Sigmoid colon (tissue), 7 donors: ENCODE measurements around the gene FIBCD1. TPM values are rescaled to one million over a fixed set of nuclear protein-coding genes. Genes with fewer than 3 reads are reported as not detected.

Experiments used
- DNase-seq: peaks from one replicate; pipeline ENCODE4 v3.0.0-alpha.2; 2019
- H3K27ac ChIP-seq, 4 donors: fragments of 200-600 bp; sonication (generic); one replicate each; pipeline ENCODE4 v1.5.1; 2016 to 2019; ENCODE audit warnings: mild to moderate bottlenecking in 1 of 4
- H3K27me3 ChIP-seq, 3 donors: fragments of 200-600 bp; sonication (generic); one replicate each; pipeline ENCODE4 v1.5.1; 2019; ENCODE audit warnings: mild to moderate bottlenecking in 1 of 3
- H3K36me3 ChIP-seq, 4 donors: fragments of 200-600 bp; sonication (generic); one replicate each; pipeline ENCODE4 v1.5.1; 2016 to 2019
- H3K4me1 ChIP-seq, 4 donors: fragments of 200-600 bp; sonication (generic); one replicate each; pipeline ENCODE4 v1.5.1; 2017 to 2019
- H3K4me3 ChIP-seq, 4 donors: fragments of 200-600 bp; sonication (generic); one replicate each; pipeline ENCODE4 v1.5.1; 2017 to 2019; ENCODE audit warnings: mild to moderate bottlenecking in 2 of 4, moderate library complexity in 1 of 4
- H3K9me3 ChIP-seq, 4 donors: fragments of 200-600 bp in 3 of 4; sonication (generic) in 3 of 4; one replicate each; pipeline versions ENCODE4 v1.5.1 to v1.6.1; 2013 to 2019
- CTCF ChIP-seq, 4 experiments: fragments of 450-650 bp in 3 of 4; fragments of 200-600 bp in 1 of 4; IDR thresholded peaks; one replicate each; pipeline ENCODE4 v1.5.1; 2016 to 2019; ENCODE audit warnings: antibody characterized with exemption in 4 of 4, mild to moderate bottlenecking in 3 of 4, moderate library complexity in 2 of 4
- EP300 ChIP-seq, 4 donors: sonication (generic); formaldehyde crosslinking; IDR thresholded peaks; one replicate each; pipeline ENCODE4 v1.6.1; 2017; ENCODE audit warnings: antibody characterized with exemption in 4 of 4
- POLR2A ChIP-seq, 2 donors: fragments of 450-650 bp; IDR thresholded peaks; one replicate each; pipeline ENCODE4 v1.6.1; 2016; ENCODE audit warnings: antibody characterized with exemption in 2 of 2, mild to moderate bottlenecking in 2 of 2, moderate library complexity in 2 of 2
- POLR2AphosphoS5 ChIP-seq, 4 donors: sonication (generic); formaldehyde crosslinking; IDR thresholded peaks; one replicate each; pipeline ENCODE4 v1.6.1; 2017; ENCODE audit warnings: antibody characterized with exemption in 4 of 4
- WGBS, 2 donors: extraction: QIAGEN DNeasy Blood & Tissue Kit; methylation state at CpG; one replicate each; pipeline ENCODE4 v1.1.7; 2013; 5-methylcytosine and 5-hydroxymethylcytosine counted together
- intact Hi-C: fragments of 100-400 bp; cut with DNase I; formaldehyde crosslinking; loops from one replicate; pipeline ENCODE4 v1.15.1; 2023
- polyA plus RNA-seq, 3 donors: library from polyadenylated mRNA; stranded (reverse); fragments of 200-250 nt; gene quantifications; one replicate each; pipeline ENCODE4 v1.2.3, GENCODE V29; 2013
- total RNA-seq, 4 donors: library from RNA; depleted of rRNA; stranded (reverse); fragments of >200 nt; gene quantifications; one replicate each; pipeline ENCODE4 v1.1.0, GENCODE V29; 2016
- donor health status: healthy with polysubstance abuse.
- donor health status: Bipolar disorder and iron deficiency.
- donor health status: healthy.

FIBCD1 gene
- total and polyA plus RNA-seq, 7 donors = 0.36 to 11.9 (median 10.6) TPM; not detected in 3

- no peak within 1 kb of the TSS for H3K4me3 ChIP-seq
- peaks cover 7 to 24% (median 15%) of the 10 kb centered on the region in 4 donors for H3K36me3 ChIP-seq
- H3K9me3 ChIP-seq = no peaks in the 10 kb centered on the region
- intact Hi-C loops = no loop called here
- H3K27me3 ChIP-seq = peaks cover 0 to 36% (median 8%) of the 10 kb centered on the region in 3 donors
- WGBS, 2 donors = 25 to 75% methylated on average over 27 of the region's 27 CpGs
- peaks cover 0 to 40% (median 32%) of the 10 kb centered on the region in 4 donors for H3K4me1 ChIP-seq
- no peak for TF ChIP-seq EP300 (IDR thresholded peaks at IDR 0.05)
- TF ChIP-seq POLR2AphosphoS5 (IDR thresholded peaks at IDR 0.05) = peak in 2 of 4 donors; percentile 42 to 54
- H3K27ac ChIP-seq = no peak within 1 kb of the TSS
- no peak for DNase-seq
These were observed 42.6 kb downstream of the FIBCD1 start, which contains the start of gene QRFP for GRCh38 chr9:130896233-130897014. Gene QRFP, minus strand, starts transcription at chr9:130896812. Its CDS starts 2,974 bp downstream, at chr9:130893838.

- no peak for DNase-seq
- Histone ChIP-seq H3K9me3 (no peaks in the 10 kb centered on the region), H3K27me3 (peaks cover 0 to 29% (median 8%) of the 10 kb centered on the region in 3 donors), H3K4me1 (peaks cover 0 to 40% (median 32%) of the 10 kb centered on the region in 4 donors), H3K4me3 (no peak overlapping the region), H3K27ac (peak overlapping the region in 2 of 4 donors; percentile 49 to 63), H3K36me3 (peaks cover 12 to 32% (median 22%) of the 10 kb centered on the region in 4 donors)
- intact Hi-C loops = no loop called here
- TF ChIP-seq EP300 (IDR thresholded peaks at IDR 0.05) (no peak), POLR2AphosphoS5 (IDR thresholded peaks at IDR 0.05) (peak in 1 of 4 donors; percentile 6)
- WGBS, 2 donors = 43 to 65% methylated on average over 24 of the region's 24 CpGs
These were observed 43.4 kb downstream of the FIBCD1 start for GRCh38 chr9:130895481-130896232.

- Histone ChIP-seq H3K27ac (peak overlapping the region in 2 of 4 donors; percentile 49 to 63), H3K36me3 (peaks cover 17 to 38% (median 28%) of the 10 kb centered on the region in 4 donors), H3K27me3 (peaks cover 0 to 23% (median 8%) of the 10 kb centered on the region in 3 donors), H3K4me3 (no peak overlapping the region), H3K9me3 (no peaks in the 10 kb centered on the region), H3K4me1 (peaks cover 0 to 40% (median 32%) of the 10 kb centered on the region in 4 donors)
- intact Hi-C loops = no loop called here
- WGBS, 2 donors = 69 to 77% methylated on average over 9 of the region's 9 CpGs
- DNase-seq = no peak
- TF ChIP-seq POLR2A (IDR thresholded peaks at IDR 0.05) (no peak), CTCF (IDR thresholded peaks at IDR 0.05) (no peak), POLR2AphosphoS5 (IDR thresholded peaks at IDR 0.05) (no peak), EP300 (IDR thresholded peaks at IDR 0.05) (no peak)
These were observed 44.0 kb downstream of the FIBCD1 start for GRCh38 chr9:130895038-130895437.

GRCh38 chr9:130894546-130894945 lies 44.5 kb downstream of the FIBCD1 start:
- WGBS, 2 donors = 43 to 66% methylated on average over 7 of the region's 7 CpGs
- no peak overlapping the region for H3K4me3 ChIP-seq
- peaks cover 0 to 40% (median 32%) of the 10 kb centered on the region in 4 donors for H3K4me1 ChIP-seq
- H3K27me3 ChIP-seq = peaks cover 0 to 18% (median 5%) of the 10 kb centered on the region in 3 donors
- H3K9me3 ChIP-seq = no peaks in the 10 kb centered on the region
- intact Hi-C loops = no loop called here
- DNase-seq = no peak
- peak overlapping the region in 3 of 4 donors; percentile 40 to 63 (median 49) for H3K27ac ChIP-seq
- H3K36me3 ChIP-seq = peaks cover 20 to 43% (median 33%) of the 10 kb centered on the region in 4 donors
- TF ChIP-seq POLR2A (IDR thresholded peaks at IDR 0.05) (no peak), POLR2AphosphoS5 (IDR thresholded peaks at IDR 0.05) (no peak), EP300 (IDR thresholded peaks at IDR 0.05) (no peak), CTCF (IDR thresholded peaks at IDR 0.05) (no peak)

GRCh38 chr9:130893341-130894101 lies 45.5 kb downstream of the FIBCD1 start:
- Histone ChIP-seq H3K27ac (peak overlapping the region in 3 of 4 donors; percentile 40 to 63 (median 49)), H3K36me3 (peaks cover 29 to 53% (median 42%) of the 10 kb centered on the region in 4 donors), H3K27me3 (peaks cover 0 to 12% (median 0%) of the 10 kb centered on the region in 3 donors), H3K9me3 (no peaks in the 10 kb centered on the region), H3K4me1 (peaks cover 0 to 40% (median 32%) of the 10 kb centered on the region in 4 donors), H3K4me3 (no peak overlapping the region)
- intact Hi-C loops = no loop called here
- WGBS, 2 donors = 54 to 69% methylated on average over 34 of the region's 34 CpGs
- DNase-seq = no peak
- TF ChIP-seq CTCF (IDR thresholded peaks at IDR 0.05) = peak in 2 of 4 experiments; percentile 21 to 33
- TF ChIP-seq POLR2AphosphoS5 (IDR thresholded peaks at IDR 0.05) = peak in 2 of 4 donors; percentile 37 to 38
- no peak for TF ChIP-seq POLR2A (IDR thresholded peaks at IDR 0.05)
